Measurements from ENCODE around the gene PRKCI. TPM values are rescaled to one million over a fixed set of nuclear protein-coding genes. Genes with fewer than 3 reads are reported as not detected.
"Not testable (repeated sequence)": the region's sequence is repeated elsewhere in the genome, so short reads cannot be mapped to it uniquely, and the experiment has no call there.

The PRKCI gene
- total RNA-seq, 2 donors from 2014 or later: 13.5 to 17.6 TPM

- 93 to 96% methylated on average over 4 to 5 of the region's 5 CpGs for WGBS, 2 donors
- H3K27ac ChIP-seq: no peak overlapping the region
- H3K9me3 ChIP-seq: no peaks in the 10 kb centered on the region
- no peak overlapping the region for H3K4me3 ChIP-seq
- TF ChIP-seq POLR2A (IDR thresholded peaks at IDR 0.05): no peak
- no peak for TF ChIP-seq CTCF (IDR thresholded peaks at IDR 0.05)
- intact Hi-C loops (cut with DNase I): no loop called here
- no peaks in the 10 kb centered on the region for H3K36me3 ChIP-seq (replicated peaks in 1 of 2; ENCODE audit: insufficient read depth in 1 of 2, low read depth in 2 of 2)
- no peaks in the 10 kb centered on the region for H3K27me3 ChIP-seq
- no peak for DNase-seq
- no peak for ATAC-seq
- no peaks in the 10 kb centered on the region for H3K4me1 ChIP-seq
Measured at GRCh38 chr3:170201527-170201926, 20.7 kb upstream of the PRKCI start.

GRCh38 chr3:170203457-170203856, 18.8 kb upstream of the PRKCI start:
- TF ChIP-seq POLR2A (IDR thresholded peaks at IDR 0.05) (no peak), CTCF (IDR thresholded peaks at IDR 0.05) (no peak)
- Histone ChIP-seq H3K9me3 (no peaks in the 10 kb centered on the region), H3K27ac (no peak overlapping the region), H3K36me3 (replicated peaks in 1 of 2; ENCODE audit: insufficient read depth in 1 of 2, low read depth in 2 of 2) (no peaks in the 10 kb centered on the region), H3K27me3 (no peaks in the 10 kb centered on the region), H3K4me1 (no peaks in the 10 kb centered on the region), H3K4me3 (no peak overlapping the region)
- WGBS, 2 donors: 74 to 78% methylated on average over 4 of the region's 4 CpGs
- no peak for DNase-seq
- ATAC-seq: no peak
- intact Hi-C loops (cut with DNase I): no loop called here

- Histone ChIP-seq H3K27me3 (no peaks in the 10 kb centered on the region), H3K27ac (no peak overlapping the region), H3K4me1 (no peaks in the 10 kb centered on the region), H3K36me3 (replicated peaks in 1 of 2; ENCODE audit: insufficient read depth in 1 of 2, low read depth in 2 of 2) (no peaks in the 10 kb centered on the region), H3K4me3 (no peak overlapping the region), H3K9me3 (no peaks in the 10 kb centered on the region)
- DNase-seq (no peak), ATAC-seq (no peak)
- TF ChIP-seq POLR2A (IDR thresholded peaks at IDR 0.05): no peak
- no peak for TF ChIP-seq CTCF (IDR thresholded peaks at IDR 0.05)
- 53 to 66% methylated on average over 3 of the region's 3 CpGs for WGBS, 2 donors
- intact Hi-C loops (cut with DNase I): no loop called here
Measured at GRCh38 chr3:170204023-170204472, 18.2 kb upstream of the PRKCI start.

GRCh38 chr3:170204509-170204908, 17.7 kb upstream of the PRKCI start:
- intact Hi-C loops (cut with DNase I): no loop called here
- ATAC-seq: no peak
- Histone ChIP-seq H3K4me3 (no peak overlapping the region), H3K36me3 (replicated peaks in 1 of 2; ENCODE audit: insufficient read depth in 1 of 2, low read depth in 2 of 2) (no peaks in the 10 kb centered on the region), H3K27ac (no peak overlapping the region), H3K27me3 (no peaks in the 10 kb centered on the region), H3K4me1 (no peaks in the 10 kb centered on the region), H3K9me3 (no peaks in the 10 kb centered on the region)
- no peak for DNase-seq
- no peak for TF ChIP-seq CTCF (IDR thresholded peaks at IDR 0.05)
- TF ChIP-seq POLR2A (IDR thresholded peaks at IDR 0.05): no peak
- WGBS, 2 donors: 93% methylated on average over 10 of the region's 10 CpGs

GRCh38 chr3:170205302-170205701, 16.9 kb upstream of the PRKCI start:
- TF ChIP-seq POLR2A (IDR thresholded peaks at IDR 0.05): no peak
- TF ChIP-seq CTCF (IDR thresholded peaks at IDR 0.05): no peak
- intact Hi-C loops (cut with DNase I): no loop called here
- Histone ChIP-seq H3K36me3 (replicated peaks in 1 of 2; ENCODE audit: insufficient read depth in 1 of 2, low read depth in 2 of 2) (no peaks in the 10 kb centered on the region), H3K4me3 (no peak overlapping the region), H3K27me3 (no peaks in the 10 kb centered on the region), H3K27ac (no peak overlapping the region), H3K4me1 (no peaks in the 10 kb centered on the region), H3K9me3 (no peaks in the 10 kb centered on the region)
- no peak for ATAC-seq
- DNase-seq: no peak
- 98 to 100% methylated on average over 2 of the region's 2 CpGs for WGBS, 2 donors

- DNase-seq: not testable (repeated sequence)
Measured at GRCh38 chr3:170206164-170206762, 16.0 kb upstream of the PRKCI start.

More at GRCh38 chr3:170206164-170206762, 16.0 kb upstream of the PRKCI start:
- ATAC-seq; H3K27ac ChIP-seq; H3K27me3 ChIP-seq; H3K4me1 ChIP-seq; intact Hi-C loops (cut with DNase I); H3K36me3 ChIP-seq (replicated peaks in 1 of 2; ENCODE audit: insufficient read depth in 1 of 2, low read depth in 2 of 2); H3K9me3 ChIP-seq; H3K4me3 ChIP-seq: not testable (repeated sequence)
- WGBS, 2 donors: 89 to 92% methylated on average over 11 of the region's 11 CpGs
